ENCODE results near the gene LCE5A.

GRCh38 chr1:152537496-152537895, 26.9 kb downstream of the LCE5A start:
- TF ChIP-seq CTCF (IDR thresholded peaks at IDR 0.05; ENCODE audit: insufficient read depth, low read length) (no peak), GABPA (IDR thresholded peaks at IDR 0.05; ENCODE audit: low read depth) (no peak), POLR2AphosphoS5 (IDR thresholded peaks at IDR 0.05; ENCODE audit: low read depth) (no peak), REST (IDR thresholded peaks at IDR 0.05; ENCODE audit: insufficient replicate concordance, low read depth) (no peak), SPI1 (IDR thresholded peaks at IDR 0.05; ENCODE audit: borderline replicate concordance, low read depth) (no peak)
